CD4-positive, alpha-beta T cell (primary cell): ENCODE data around the gene PCDHA2. TPM values are rescaled to one million over a fixed set of nuclear protein-coding genes. Genes with fewer than 3 reads are reported as not detected.
"Not testable (repeated sequence)": the region's sequence is repeated elsewhere in the genome, so short reads cannot be mapped to it uniquely, and the experiment has no call there.

ENCODE experiments used
- ATAC-seq: fragments of 200-7000 bp; cut with Tn5 transposase; one replicate; pipeline ENCODE4 v1.10.0; 2022; ENCODE audit warnings: mild to moderate bottlenecking; ENCODE audit not compliant: poor library complexity
- CTCF ChIA-PET: fragments of 350-600 bp; sonication (Branson Sonifier 250); formaldehyde crosslinking; loops from one replicate; lab custom pipeline; 2021; ENCODE audit warnings: antibody characterized with exemption, inconsistent platforms; lab: Charles Lee
- POLR2A ChIA-PET: fragments of 350-600 bp; sonication (Branson Sonifier 250); formaldehyde crosslinking; loops from one replicate; lab custom pipeline; 2021; ENCODE audit warnings: antibody characterized with exemption, inconsistent platforms; lab: Charles Lee
- DNase-seq, 14 experiments: peaks; one replicate each; pipeline ENCODE4 v3.0.0-alpha.2; 2013 to 2020; ENCODE audit warnings: mixed read lengths in 2 of 14
- H3K27ac ChIP-seq, 2 donors: one replicate each; pipeline versions ENCODE4 v1.5.1 to v1.7.0; 2013; ENCODE audit warnings: low read length in 2 of 2, low read depth in 1 of 2, mild to moderate bottlenecking in 1 of 2
- H3K27me3 ChIP-seq, 2 experiments: 1 replicate in 1 of 2; 2 replicates in 1 of 2; pipeline versions ENCODE4 v1.6.1 to v1.7.0; 2013; ENCODE audit warnings: low read length in 2 of 2, control low read depth in 1 of 2, mild to moderate bottlenecking in 1 of 2, moderate library complexity in 1 of 2; ENCODE audit not compliant: insufficient read depth in 2 of 2, control insufficient read depth in 1 of 2
- H3K36me3 ChIP-seq: one replicate; pipeline ENCODE4 v1.6.1; 2013; ENCODE audit warnings: low read length, control low read depth; ENCODE audit not compliant: insufficient read depth
- H3K4me1 ChIP-seq: one replicate; pipeline ENCODE4 v1.6.1; 2013; ENCODE audit warnings: low read length, control low read depth; ENCODE audit not compliant: insufficient read depth
- H3K4me3 ChIP-seq: one replicate; pipeline ENCODE4 v1.5.1; 2013; ENCODE audit warnings: mild to moderate bottlenecking, low read length, moderate library complexity
- H3K9me3 ChIP-seq, 2 experiments: 1 replicate in 1 of 2; 2 replicates in 1 of 2; pipeline versions ENCODE4 v1.6.1 to v1.7.0; 2013; ENCODE audit warnings: low read length in 2 of 2, mild to moderate bottlenecking in 2 of 2, control low read depth in 1 of 2, moderate library complexity in 1 of 2; ENCODE audit not compliant: control insufficient read depth in 1 of 2, insufficient read depth in 1 of 2
- H3K27ac Mint-ChIP-seq: one replicate; pipeline ENCODE4 v1.8.0; 2020; ENCODE audit warnings: mixed read lengths
- H3K27me3 Mint-ChIP-seq: one replicate; pipeline ENCODE4 v1.8.0; 2021; ENCODE audit warnings: mixed read lengths
- H3K36me3 Mint-ChIP-seq: one replicate; pipeline ENCODE4 v1.8.0; 2021; ENCODE audit warnings: low read depth, mixed read lengths
- H3K4me1 Mint-ChIP-seq: one replicate; pipeline ENCODE4 v1.8.0; 2021; ENCODE audit warnings: low read depth, mixed read lengths
- H3K4me3 Mint-ChIP-seq: one replicate; pipeline ENCODE4 v1.8.0; 2020; ENCODE audit warnings: mild to moderate bottlenecking, mixed read lengths
- H3K9me3 Mint-ChIP-seq: one replicate; pipeline ENCODE4 v1.8.0; 2020; ENCODE audit warnings: mixed read lengths
- intact Hi-C, 2 experiments: fragments of 100-400 bp; cut with DNase I in 1 of 2; cut with micrococcal nuclease in 1 of 2; formaldehyde crosslinking; loops; one replicate each; pipeline versions ENCODE4 v1.15.1 to v1.9.0; 2023 to 2025; cut with DNase I, micrococcal nuclease
- total RNA-seq, 174 experiments: library from RNA in 2 of 174; stranded (reverse) in 2 of 174; gene quantifications; one replicate each; pipeline ENCODE4 v1.2.3 and lab custom pipeline; 2021 to 2026
- TF ChIP-seq, protein P1 (sequence below): fragments of 200-600 bp; IDR thresholded peaks from one replicate; pipeline ENCODE4 v1.8.0; 2022; ENCODE audit warnings: antibody characterized with exemption, mild to moderate bottlenecking

Gene PCDHA2
- total RNA-seq, 2 experiments from 2014 or later, result not detected

GRCh38 chr5:140833993-140834392, 39.3 kb downstream of the PCDHA2 start, which contains the start of gene PCDHA7:
TSS of gene PCDHA7 (plus strand) at chr5:140834269. CDS start at chr5:140834384, 115 bp downstream.
- Mint-ChIP-seq H3K36me3 (no peaks in the 10 kb centered on the region), H3K9me3 (peaks cover 12% of the 10 kb centered on the region), H3K4me1 (no peaks in the 10 kb centered on the region), H3K27ac (no peak within 1 kb of the TSS), H3K27me3 (peaks cover 42% of the 10 kb centered on the region), H3K4me3 (no peak within 1 kb of the TSS)
- Histone ChIP-seq H3K9me3 (peaks cover 26 to 38% of the 10 kb centered on the region in 2 experiments), H3K4me1 (no peaks in the 10 kb centered on the region), H3K36me3 (no peaks in the 10 kb centered on the region), H3K4me3 (no peak within 1 kb of the TSS), H3K27ac (no peak within 1 kb of the TSS), H3K27me3 (peaks cover 13 to 22% of the 10 kb centered on the region in 2 experiments)
- ATAC-seq (no peak), DNase-seq (no peak)
- POLR2A ChIA-PET, result no interaction called here
- TF ChIP-seq, protein P1, sequence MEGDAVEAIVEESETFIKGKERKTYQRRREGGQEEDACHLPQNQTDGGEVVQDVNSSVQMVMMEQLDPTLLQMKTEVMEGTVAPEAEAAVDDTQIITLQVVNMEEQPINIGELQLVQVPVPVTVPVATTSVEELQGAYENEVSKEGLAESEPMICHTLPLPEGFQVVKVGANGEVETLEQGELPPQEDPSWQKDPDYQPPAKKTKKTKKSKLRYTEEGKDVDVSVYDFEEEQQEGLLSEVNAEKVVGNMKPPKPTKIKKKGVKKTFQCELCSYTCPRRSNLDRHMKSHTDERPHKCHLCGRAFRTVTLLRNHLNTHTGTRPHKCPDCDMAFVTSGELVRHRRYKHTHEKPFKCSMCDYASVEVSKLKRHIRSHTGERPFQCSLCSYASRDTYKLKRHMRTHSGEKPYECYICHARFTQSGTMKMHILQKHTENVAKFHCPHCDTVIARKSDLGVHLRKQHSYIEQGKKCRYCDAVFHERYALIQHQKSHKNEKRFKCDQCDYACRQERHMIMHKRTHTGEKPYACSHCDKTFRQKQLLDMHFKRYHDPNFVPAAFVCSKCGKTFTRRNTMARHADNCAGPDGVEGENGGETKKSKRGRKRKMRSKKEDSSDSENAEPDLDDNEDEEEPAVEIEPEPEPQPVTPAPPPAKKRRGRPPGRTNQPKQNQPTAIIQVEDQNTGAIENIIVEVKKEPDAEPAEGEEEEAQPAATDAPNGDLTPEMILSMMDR, result no peak
- CTCF ChIA-PET, result no interaction called here
- intact Hi-C loops, result no loop called here

GRCh38 chr5:140834439-140835008, 39.9 kb downstream of the PCDHA2 start:
- H3K4me1 Mint-ChIP-seq, ATAC-seq, POLR2A ChIA-PET, H3K4me3 Mint-ChIP-seq, H3K27ac ChIP-seq, H3K27ac Mint-ChIP-seq, H3K36me3 Mint-ChIP-seq, H3K36me3 ChIP-seq, H3K4me3 ChIP-seq, H3K4me1 ChIP-seq, DNase-seq, CTCF ChIA-PET, intact Hi-C loops: not testable (repeated sequence)
- peaks cover 12% of the 10 kb centered on the region for H3K9me3 Mint-ChIP-seq
- peaks cover 45% of the 10 kb centered on the region for H3K27me3 Mint-ChIP-seq
- peaks cover 13 to 27% of the 10 kb centered on the region in 2 experiments for H3K27me3 ChIP-seq
- peaks cover 30 to 33% of the 10 kb centered on the region in 2 experiments for H3K9me3 ChIP-seq

- H3K27ac ChIP-seq, result no peak overlapping the region
- ChIA-PET POLR2A (no interaction called here), CTCF (no interaction called here)
- Mint-ChIP-seq H3K27ac (no peak overlapping the region), H3K9me3 (peaks cover 19% of the 10 kb centered on the region), H3K27me3 (peaks cover 50% of the 10 kb centered on the region), H3K4me3 (no peak overlapping the region), H3K4me1 (no peaks in the 10 kb centered on the region), H3K36me3 (peaks cover 5% of the 10 kb centered on the region)
- no peak for ATAC-seq
- no peaks in the 10 kb centered on the region for H3K36me3 ChIP-seq
- TF ChIP-seq, protein P1, result no peak
- intact Hi-C loops, result no loop called here
- H3K9me3 ChIP-seq, result peaks cover 25 to 31% of the 10 kb centered on the region in 2 experiments
- no peak overlapping the region for H3K4me3 ChIP-seq
- DNase-seq, result no peak
- H3K27me3 ChIP-seq, result peaks cover 14 to 36% of the 10 kb centered on the region in 2 experiments
- no peaks in the 10 kb centered on the region for H3K4me1 ChIP-seq
Measured at GRCh38 chr5:140835622-140836510, 41.2 kb downstream of the PCDHA2 start.
